GM19452 (cell line): Measurements from ENCODE around the gene PAK4.
"Not testable (repeated sequence)": the region's sequence is repeated elsewhere in the genome, so short reads cannot be mapped to it uniquely, and the experiment has no call there.

Experiments used
- ATAC-seq: cut with Tn5 transposase; IDR thresholded peaks from one replicate; pipeline ENCODE4 v1.9.1; 2021; ENCODE audit not compliant: unreplicated experiment

PAK4 gene

DNA sequence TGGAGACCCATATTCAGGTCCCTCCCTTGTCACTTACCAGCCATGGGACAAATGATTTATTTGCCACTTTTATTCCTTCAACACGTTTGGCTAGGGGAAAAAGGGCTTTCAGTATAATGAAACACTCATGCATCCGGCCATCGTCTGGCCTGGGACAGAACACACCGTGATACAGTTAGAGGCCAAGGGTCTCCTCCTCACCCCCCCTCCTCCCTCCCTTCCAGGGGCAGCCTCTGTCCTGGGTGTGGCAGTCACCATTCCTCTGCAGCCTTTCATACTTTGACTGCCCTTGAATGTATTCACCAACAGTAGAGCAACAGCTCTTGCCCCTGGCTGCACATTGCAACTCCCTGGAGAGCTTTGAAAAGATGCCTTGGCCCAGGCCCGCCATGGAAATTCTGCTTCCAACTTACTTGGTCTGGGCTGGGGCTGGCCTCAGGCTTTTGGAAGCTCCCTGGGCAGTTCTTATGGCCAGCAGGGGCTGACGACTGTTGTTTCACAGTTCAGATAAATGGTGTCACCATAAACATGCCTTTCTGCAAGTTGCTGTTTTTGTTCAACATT lies 3.0 kb downstream of the PAK4 start:
- no peak for ATAC-seq

DNA sequence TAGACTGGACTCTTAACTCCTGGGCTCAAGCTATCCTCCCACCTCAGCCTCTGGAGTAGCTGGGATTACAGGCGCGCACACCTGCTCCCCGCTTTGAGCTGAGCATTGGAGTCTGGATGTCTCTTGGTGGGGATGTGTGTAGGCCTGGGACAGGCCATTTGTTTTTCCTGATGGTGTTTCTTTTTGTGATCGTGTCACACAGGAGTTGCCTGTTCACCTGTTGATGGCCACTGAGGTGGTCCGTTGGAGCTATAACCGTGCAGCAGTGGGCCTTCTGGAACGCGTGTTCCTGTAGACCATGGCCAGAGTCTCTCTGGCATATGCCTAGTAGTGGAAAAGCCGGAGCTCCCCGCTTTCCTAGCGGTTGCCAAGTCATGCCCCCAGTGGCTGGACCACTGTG lies 3.5 kb downstream of the PAK4 start:
- ATAC-seq, result no peak

DNA sequence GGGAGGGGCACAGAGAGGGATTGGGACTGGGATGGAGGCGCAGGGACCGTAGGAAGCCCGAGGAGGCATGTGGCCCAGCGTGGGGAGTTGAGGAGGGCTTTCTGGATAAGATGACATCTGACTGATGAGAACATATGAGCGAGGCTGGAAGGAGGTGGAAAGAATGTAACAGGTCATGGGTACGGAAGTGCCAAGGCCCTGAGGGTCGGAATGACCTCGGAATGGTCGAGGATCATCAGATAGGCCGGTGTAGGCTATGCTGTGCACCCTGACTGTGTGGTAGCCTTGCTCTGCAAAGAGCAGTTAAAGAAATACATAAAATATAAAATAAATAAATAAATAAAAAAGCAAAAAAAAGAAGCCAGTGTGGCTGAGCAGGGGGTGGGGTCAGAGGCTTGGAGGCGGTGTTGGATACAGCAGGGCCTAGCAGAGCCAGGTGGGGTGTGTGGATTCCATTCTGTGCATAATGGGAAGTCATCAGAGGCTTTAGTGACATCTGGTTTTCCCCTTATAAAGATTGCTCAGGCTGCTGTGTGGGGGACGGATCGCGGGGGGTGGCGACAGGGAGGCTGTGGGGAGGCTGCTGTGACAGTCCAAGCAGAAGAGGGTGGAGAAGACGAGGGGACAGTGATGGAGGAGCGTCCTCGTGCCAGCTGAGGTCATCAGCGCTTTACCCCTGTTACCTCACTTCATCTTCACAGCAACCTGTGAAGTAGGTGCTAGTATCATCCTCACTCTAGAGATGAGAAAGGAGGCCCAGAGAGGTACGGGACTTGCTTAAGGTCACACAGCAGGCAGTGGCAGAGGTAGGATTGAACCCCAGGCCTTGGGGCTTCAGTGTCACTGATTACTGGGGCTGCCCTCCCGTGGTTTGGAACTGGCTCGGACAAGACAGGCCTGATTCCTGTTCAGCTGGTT lies 5.0 kb downstream of the PAK4 start:
- no peak for ATAC-seq

DNA sequence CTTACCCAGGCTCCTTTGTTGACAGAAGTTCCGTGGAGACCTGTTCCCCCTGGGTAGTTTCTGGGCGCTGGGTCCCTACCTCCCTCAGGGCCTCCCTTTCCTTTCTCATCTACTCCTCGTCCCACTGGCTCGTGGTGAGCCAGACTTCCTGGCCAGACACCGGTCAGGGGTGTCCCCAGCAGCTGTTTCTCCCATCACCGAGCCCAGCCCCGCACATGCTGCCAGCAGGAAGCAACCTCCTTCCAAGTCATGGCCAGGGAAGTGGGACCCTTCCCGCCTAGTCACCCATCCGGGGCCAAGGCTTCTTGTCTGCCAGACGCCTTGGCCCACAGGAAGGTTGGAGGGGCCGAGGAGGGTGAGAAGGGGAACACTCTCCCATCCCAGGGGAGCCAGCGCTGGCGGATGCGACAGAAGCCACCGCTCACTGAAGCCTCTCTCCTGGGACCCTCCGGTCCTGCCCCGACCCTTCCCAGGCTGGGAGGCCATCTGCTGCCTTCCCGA lies 5.7 kb downstream of the PAK4 start:
- no peak for ATAC-seq

DNA sequence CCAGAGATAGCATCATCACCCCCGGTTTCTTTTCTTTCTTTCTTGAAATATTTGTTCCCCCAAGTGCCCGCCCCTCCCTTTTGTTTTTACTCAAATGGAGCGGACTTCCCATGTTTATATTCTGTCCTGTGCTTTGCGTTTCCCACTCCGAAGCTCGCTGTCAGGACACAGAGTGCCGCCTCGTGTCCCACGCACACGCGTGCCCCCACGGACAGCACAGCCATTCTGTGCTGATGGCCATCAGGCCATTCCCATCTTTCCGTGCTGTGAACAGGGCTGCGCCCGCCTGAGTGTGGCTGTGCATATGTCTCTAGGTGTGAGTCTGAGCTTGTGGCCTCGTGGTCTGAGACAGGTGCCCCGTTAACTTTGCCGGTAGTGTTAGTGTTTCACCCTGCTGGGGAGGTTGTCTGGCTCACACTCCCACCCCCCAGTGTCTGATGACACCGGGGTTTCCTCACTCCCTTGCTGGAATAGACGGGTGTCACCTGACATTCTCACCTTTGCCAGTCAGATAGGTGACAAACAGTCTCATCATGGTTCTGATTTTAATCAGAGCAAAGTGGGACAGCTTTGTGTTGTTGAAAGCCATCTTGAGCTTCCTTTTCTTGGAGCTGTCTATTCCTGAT lies 6.9 kb downstream of the PAK4 start:
- ATAC-seq, result no peak

DNA sequence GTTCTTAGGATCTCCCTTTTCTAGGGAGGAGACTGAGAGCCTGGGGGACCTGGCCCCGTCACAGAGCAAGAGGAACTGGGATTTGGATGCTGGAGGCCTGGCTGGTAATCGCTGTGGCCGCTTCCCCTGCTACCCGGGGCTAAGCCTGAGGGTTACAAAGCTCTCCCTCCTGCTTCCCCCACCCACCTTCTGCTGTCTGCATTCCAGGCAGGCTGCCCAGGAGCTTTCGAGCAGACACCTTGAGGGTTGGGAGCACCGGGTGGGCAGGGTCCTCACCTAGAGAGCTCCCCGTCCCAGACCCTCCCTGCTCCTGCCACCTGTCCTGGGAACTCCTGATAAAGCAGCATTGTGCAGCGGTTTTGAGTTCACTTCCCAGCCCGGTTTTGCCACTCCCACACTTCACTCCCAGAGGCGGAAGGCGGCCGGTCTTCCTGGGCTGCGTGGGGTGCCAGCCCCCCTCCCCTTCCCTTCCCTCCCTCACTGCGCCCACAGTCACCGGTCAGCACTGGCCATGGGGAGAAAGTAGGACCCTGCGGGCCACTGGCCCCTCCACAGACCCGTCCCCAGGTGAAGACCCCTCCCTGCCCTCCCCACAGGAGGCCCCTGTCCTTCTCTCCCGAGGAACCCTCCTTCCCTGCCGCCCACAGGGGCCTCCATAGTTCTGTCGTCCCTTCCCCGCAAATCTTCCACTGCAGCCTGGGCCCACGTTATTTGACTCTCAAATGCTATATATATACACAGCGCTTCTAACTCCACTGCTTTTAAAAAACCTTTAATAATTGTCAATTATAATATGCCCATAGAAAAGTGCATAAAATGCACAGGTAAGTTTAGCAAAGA lies 8.1 kb downstream of the PAK4 start:
- no peak for ATAC-seq

DNA sequence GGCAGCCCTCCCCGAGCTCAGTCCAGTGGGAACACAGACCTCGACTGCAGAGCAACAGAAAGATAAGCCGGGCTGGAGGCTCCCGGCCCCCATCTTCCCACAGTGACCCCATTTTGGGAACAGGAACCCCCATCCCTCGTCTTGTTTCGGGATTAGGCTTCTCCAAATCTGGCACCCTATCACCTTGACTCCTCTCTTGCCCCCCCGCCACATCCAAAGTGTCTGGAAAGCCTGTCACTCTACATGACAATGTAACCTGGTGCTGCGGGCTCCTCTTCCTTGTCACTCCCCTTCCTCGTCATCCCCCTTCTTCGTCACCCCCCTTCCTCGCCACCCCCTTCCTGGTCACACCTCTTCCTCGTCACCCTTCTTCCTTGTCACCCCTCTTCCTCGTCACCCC lies 10.1 kb downstream of the PAK4 start:
- ATAC-seq, result no peak

DNA sequence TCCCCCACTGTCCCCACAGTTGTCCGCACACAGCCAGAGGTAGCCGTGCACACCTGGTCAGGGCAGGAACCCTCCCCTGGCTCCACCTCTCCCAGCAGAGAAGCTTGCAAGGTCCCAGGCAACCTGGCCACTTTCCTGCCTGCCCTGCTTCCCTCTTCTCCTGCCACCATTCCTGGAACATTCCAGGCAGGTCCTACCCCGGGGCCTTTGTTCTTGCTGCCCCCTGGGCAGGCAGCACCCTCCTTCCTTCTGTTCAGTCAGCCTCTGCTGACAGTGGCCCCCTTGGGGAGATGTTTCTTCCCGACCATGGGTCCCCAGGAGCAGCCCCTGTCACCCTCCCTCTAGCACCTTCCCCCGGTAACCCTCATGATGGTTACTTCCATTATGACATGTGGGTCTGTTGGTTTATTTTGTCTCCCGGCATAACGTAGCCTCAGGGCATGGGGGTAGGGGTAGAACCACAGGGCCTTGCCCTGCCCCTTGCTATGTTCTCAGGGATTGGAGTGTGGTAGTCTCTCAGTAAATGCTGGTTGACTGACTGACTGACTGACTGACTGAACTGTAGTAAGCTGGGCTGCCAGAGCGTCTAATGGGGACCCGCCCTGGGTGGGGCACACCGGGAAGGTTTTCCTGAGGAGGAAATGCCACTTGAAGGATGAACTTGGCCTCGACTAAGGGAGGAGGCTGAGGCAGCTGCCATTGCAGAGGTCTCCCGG lies 10.8 kb downstream of the PAK4 start:
- ATAC-seq, result no peak

DNA sequence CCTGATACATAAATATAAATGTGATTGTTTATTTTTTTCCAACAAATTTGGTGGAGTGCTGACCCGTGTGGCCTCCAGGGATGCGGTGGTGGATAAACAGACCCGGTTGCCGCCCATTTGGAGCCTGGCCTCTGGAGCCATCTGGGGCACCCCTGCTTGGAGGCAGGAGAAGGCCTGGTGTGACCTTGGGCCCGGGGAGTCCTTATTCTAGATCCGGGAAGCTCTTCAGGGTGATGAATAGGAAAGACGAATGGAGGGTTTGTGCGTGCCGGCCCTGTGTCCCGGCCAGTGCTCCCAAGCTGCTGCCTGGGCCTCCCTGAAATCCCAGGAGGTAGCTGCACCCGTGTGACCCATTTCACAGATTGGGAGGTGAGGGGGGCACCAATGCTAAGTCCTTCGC lies 11.5 kb downstream of the PAK4 start:
- no peak for ATAC-seq

DNA sequence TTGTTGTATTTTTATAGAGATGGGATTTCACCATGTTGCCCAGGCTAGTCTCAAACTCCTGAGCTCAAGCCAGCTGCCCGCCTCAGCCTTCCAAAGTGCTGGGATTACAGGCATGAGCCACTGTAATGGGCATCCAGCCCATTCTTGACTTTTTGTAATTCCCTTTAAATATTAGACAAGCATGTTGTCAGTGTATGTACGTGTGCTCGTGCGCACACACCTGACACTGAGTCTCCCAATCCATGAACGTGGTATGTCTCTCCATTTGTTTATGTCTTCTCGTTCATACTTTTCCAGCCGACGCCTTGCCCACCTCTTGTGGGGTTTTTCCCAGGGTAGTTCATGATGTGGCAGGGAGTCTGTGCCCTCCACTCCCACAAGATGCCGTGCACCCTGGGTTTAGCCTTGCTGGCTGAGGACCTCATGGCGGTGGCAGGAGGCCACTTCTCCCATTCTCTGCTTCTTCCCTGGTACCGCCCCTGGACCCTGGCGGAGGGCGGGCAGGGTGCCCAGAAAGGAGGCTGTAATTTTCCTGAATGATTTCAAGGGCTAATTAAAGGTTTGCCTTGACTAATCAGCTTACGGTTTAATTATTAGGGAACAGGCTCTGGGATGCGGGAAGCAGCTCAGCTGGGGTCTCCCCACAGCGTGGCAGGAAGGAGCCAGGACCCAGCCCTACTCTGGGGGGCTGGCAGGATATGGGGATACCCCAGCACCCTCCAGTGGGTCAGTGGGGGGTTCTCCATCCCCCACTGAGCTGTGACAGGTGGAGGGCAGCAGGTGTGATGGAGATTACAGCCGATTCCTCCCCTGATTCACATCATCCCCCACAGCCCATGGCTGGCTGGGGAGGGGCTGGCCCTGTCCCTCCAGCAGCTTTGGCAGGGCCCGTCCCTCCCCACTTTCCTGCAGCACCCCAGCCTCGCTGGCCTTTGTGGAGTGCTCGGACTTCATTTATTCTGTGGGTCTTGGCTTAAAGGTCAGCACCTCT lies 12.9 kb downstream of the PAK4 start:
- no peak for ATAC-seq

DNA sequence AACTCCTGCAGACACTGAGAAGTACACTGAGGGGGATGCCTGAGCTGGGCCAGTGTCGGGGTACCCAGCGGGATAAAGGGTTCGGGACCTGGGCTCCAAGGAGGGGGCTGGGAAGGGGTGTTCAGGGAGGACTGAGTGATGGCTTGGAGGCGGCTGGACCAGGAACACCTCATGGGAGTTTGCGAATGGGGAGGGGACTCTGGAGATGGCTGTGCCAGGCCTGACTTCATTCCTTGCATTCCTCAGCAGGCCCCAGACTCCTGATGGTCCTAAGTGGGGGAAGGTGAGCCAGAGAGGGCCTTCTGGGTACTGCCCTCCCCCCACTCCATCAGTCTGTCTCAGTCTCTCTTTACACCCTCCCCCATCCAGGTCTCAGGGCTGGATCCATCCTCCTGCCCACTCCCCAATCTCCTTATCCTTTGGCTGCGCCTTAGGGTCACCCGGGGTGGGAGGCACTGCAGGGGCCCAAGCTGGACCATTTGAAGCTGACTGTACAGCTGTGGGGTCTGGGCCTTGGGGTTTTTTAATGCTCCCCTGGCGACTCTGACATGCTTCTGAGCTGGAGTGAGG lies 13.8 kb downstream of the PAK4 start:
- ATAC-seq, result no peak

DNA sequence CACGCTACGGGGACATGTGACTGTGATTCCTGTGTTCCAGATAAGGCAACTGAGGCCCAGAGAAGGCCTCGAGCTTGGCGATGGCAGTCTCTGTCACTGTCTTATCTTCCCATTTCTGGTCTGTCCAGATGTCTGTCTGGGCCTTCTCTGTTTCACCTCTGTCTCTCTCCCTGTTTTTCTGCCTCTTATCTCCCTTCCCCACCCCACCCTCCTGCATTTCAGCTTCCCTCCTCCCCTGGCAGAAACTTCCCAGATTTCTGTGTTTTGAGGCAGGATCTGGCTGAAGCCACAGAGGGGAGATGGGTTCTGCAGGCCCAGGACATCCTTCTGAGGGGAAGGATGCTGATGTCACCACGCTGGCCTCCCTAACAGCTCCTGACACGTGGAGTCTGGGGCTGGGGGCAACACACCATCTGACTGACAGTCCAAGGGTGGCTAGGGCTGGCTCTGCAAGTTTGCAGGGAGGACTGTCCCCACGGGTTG lies 14.4 kb downstream of the PAK4 start:
- no peak for ATAC-seq

DNA sequence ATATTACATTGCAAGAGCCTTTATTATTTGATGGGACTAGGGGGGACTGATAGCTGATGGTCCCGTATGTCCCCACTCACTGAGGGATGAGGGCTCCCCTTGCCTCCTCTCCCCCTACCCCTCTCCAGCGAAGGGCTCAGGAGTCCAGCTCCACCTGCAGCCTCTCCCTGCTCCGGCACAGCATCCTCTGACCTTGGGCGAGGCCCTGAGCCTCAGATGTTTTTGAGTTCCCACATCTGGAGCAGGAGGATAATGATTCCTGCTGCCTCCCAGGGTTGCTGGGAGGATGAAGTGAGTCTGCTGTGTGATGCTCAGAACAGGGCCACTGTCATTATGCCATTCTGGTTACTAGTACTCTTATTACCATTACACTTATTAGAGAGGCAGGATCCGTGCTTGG lies 15.0 kb downstream of the PAK4 start:
- no peak for ATAC-seq

DNA sequence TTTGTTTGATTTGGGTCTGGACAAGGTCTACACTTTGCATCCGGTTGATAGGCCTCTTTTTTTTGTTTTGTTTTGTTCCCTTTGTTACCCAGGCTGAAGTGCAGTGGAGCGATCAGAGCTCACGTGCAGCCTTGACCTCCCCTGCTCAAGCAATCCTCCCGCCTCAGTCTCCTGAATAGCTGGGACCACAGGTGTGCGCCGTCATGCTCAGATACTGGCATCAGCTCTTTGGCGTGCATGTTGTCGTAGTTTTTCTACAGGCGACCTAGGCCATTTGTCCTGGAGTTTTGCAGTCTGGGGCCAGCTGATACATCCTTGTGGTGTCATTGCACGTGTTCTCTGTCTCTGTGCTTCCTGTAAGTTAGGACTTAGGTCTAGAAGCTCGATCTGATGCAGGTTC lies 16.3 kb downstream of the PAK4 start:
- ATAC-seq, result no peak

DNA sequence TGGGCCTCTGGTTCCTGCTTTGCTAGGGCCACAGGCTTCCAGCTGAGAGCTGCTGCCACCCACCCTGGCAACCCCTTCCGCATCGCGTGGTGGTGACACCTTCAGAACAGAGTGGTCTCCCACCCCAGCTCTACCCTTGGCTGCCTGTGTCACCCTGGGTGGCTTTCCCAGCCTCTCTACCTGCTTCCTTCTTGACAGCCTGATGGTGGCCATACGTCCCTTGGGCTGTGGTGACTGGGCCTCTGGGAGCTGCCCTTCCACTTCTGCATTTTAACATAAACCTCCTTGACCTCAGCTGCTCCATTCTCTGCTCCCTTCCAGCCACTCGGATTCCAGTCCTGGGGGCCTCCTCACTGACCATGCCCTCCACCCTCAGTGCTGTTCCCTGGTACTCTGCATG lies 17.0 kb downstream of the PAK4 start:
- no peak for ATAC-seq

DNA sequence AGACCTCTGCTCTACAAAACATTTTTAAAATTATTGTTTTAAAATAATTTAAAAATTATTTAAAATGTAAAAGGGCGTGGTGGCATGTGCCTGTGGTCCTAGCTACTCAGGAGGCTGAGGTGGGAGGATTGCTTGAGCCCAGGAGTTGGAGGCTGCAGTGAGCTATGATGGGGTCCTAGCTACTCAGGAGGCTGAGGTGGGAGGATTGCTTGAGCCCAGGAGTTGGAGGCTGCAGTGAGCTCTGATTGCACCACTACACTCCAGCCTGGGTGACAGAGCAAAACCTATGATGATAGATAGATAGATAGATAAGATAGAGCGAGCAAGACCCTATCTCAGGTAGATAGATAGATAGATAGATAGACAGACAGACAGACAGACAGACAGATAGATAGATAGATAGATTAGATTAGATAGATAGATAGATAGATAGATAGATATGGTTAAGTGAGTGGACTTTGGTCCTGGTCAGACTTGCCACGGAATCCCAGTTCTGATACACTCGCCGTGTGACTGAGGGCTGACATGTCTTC lies 18.2 kb downstream of the PAK4 start:
- ATAC-seq, result not testable (repeated sequence)

DNA sequence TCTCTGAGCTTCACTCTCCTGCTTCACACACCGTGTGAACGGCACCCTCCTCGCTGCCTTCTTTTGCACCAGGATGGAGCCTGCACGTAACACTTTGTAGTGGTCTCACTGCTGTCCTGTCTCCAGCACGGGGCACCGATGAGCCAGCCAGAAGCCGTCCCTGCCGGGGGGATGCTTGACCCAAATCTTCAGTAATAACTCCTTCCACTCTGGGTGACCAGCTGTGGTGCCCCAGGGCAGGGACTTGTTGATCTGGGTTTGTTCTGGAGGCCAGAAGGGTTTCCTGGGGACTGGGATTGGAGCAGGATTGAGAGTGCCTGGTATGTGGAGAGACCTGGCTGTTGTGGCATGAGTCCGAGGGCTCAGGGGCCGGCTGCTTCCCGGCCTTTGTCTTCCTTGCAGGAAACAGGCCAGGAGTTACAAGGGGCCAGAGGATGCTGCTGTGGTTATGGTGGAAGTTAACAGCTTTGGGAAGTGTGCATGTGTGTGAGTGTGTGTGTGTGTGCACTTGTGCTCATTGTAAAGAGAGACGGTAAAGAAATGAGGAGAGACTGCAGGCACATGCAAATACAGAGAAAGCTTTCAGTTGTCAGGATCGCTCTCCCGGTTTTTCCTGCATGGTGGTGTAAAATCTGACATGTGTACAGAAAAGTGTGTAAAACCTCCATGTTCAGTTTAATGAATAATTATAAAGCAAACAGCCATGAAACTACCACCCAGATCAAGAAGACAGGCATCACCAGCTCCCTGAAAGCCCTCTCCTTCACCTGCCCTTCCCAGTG lies 18.9 kb downstream of the PAK4 start:
- ATAC-seq, result no peak
